SU-DHL-6 (cell line): ENCODE results near the gene LYSMD4.

Source experiments
- EZH2phosphoT487 ChIP-seq: fragments of 200-600 bp; sonication (generic), shearing (Covaris generic); conservative IDR thresholded peaks from 2 replicates; pipeline ENCODE4 v1.6.1; 2018; ENCODE audit warnings: mild to moderate bottlenecking, antibody characterized with exemption, low read length, moderate library complexity, mixed read lengths
- TF ChIP-seq, protein P1 (sequence below): fragments of 200-600 bp; sonication (generic); IDR thresholded peaks from one replicate; pipeline ENCODE4 v1.5.1; 2017; ENCODE audit warnings: antibody characterized with exemption, mild to moderate bottlenecking, low read length, moderate library complexity; ENCODE audit not compliant: insufficient read depth, poor library complexity, severe bottlenecking

DNA sequence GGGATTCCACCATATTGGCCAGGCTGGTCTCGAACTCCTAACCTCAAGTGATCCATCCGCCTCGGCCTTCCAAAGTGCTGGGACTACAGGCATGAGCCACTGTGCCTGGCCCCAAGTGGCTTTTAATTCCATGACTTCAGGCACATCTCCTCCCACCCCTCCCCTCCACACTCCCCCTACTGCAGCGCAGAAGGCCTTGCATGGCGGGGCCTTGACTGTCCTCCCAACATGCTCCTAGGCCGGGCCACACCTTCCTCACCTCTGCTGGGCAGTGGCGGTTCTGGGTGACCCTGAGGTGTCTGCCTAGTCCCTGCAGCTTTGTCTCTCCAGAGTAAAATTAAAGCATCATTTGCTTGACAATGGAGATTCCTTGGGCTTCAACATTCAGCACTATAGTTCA, 6.9 kb downstream of the LYSMD4 start:
- TF ChIP-seq, protein P1, sequence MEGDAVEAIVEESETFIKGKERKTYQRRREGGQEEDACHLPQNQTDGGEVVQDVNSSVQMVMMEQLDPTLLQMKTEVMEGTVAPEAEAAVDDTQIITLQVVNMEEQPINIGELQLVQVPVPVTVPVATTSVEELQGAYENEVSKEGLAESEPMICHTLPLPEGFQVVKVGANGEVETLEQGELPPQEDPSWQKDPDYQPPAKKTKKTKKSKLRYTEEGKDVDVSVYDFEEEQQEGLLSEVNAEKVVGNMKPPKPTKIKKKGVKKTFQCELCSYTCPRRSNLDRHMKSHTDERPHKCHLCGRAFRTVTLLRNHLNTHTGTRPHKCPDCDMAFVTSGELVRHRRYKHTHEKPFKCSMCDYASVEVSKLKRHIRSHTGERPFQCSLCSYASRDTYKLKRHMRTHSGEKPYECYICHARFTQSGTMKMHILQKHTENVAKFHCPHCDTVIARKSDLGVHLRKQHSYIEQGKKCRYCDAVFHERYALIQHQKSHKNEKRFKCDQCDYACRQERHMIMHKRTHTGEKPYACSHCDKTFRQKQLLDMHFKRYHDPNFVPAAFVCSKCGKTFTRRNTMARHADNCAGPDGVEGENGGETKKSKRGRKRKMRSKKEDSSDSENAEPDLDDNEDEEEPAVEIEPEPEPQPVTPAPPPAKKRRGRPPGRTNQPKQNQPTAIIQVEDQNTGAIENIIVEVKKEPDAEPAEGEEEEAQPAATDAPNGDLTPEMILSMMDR = no peak
- TF ChIP-seq EZH2phosphoT487 = no peak
